Thyroid gland (tissue), 4 donors: Measurements from ENCODE around the gene DGKZ. TPM values are rescaled to one million over a fixed set of nuclear protein-coding genes. Genes with fewer than 3 reads are reported as not detected.

Source experiments
- DNase-seq, 2 donors: peaks; one replicate each; pipeline ENCODE4 v3.0.0-alpha.2; 2019
- H3K27ac ChIP-seq, 3 donors: fragments of 200-600 bp; sonication (generic); 1 replicate in 2 of 3; 2 replicates in 1 of 3; pipeline ENCODE4 v1.5.1; 2016 to 2019; ENCODE audit warnings: mild to moderate bottlenecking in 1 of 3, moderate library complexity in 1 of 3
- H3K27me3 ChIP-seq: fragments of 200-600 bp; sonication (generic); one replicate; pipeline ENCODE4 v1.5.1; 2019
- H3K36me3 ChIP-seq, 2 donors: fragments of 200-600 bp; sonication (generic); one replicate each; pipeline ENCODE4 v1.5.1; 2016 to 2019
- H3K4me1 ChIP-seq, 2 donors: fragments of 200-600 bp; sonication (generic); one replicate each; pipeline ENCODE4 v1.5.1; 2017 to 2019
- H3K4me3 ChIP-seq, 3 donors: fragments of 200-600 bp; sonication (generic); replicated peaks in 1 of 3; 1 replicate in 2 of 3; 2 replicates in 1 of 3; pipeline ENCODE4 v1.5.1; 2016; ENCODE audit warnings: mild to moderate bottlenecking in 1 of 3
- H3K9me3 ChIP-seq: fragments of 200-600 bp; sonication (generic); one replicate; pipeline ENCODE4 v1.5.1; 2017
- CTCF ChIP-seq, 6 experiments: fragments of 200-600 bp in 3 of 6; fragments of 450-650 bp in 3 of 6; sonication (generic) in 3 of 6; IDR thresholded peaks; one replicate each; pipeline ENCODE4 v1.5.1; 2016 to 2019; ENCODE audit warnings: antibody characterized with exemption in 6 of 6, mild to moderate bottlenecking in 2 of 6, inconsistent platforms in 1 of 6, moderate library complexity in 1 of 6
- POLR2A ChIP-seq, 2 donors: fragments of 450-650 bp; IDR thresholded peaks; one replicate each; pipeline ENCODE4 v1.6.1; 2017; ENCODE audit warnings: antibody characterized with exemption in 2 of 2, mild to moderate bottlenecking in 2 of 2, moderate library complexity in 1 of 2
- WGBS, 2 donors: methylation state at CpG; one replicate each; pipeline ENCODE4 v1.1.5; 2017; 5-methylcytosine and 5-hydroxymethylcytosine counted together
- intact Hi-C: fragments of 100-400 bp; cut with DNase I; formaldehyde crosslinking; loops from one replicate; pipeline ENCODE4 v1.15.1; 2023
- total RNA-seq, 4 donors: library from RNA; depleted of rRNA; stranded (reverse); fragments of >200 nt; gene quantifications; one replicate each; pipeline ENCODE4 v1.2.3, GENCODE V29; 2016

DGKZ gene
- total RNA-seq, 4 donors from 2014 or later, result 29.7 to 53.5 (median 41.8) TPM

DNA sequence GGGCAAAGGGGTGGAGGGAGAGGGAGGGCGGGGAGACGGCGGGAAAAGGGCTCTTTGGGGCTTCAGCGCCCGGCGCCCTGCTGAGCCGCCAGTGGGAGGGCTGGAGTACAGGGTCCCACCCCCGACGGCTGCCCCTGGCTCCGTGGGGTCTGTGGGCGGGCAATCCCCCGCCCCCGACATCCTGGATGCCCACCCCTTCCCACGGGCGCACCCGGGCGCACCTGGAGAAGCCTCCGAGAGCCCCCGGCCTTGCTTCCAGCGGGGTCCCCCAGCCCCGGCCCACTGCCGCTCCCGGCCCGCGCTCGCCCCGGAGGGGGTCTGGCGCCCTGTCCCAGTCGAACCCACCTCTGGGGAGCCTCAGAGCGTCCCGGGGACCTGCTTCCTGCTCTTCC lies 43.9 kb downstream of the DGKZ start:
- intact Hi-C loops, result loop anchor here (5.0 to 10.0 kb wide), 2 partner anchors 136 to 224 kb away; partner anchors contain the start of genes ATG13 and HARBI1
- 2% methylated on average over 10 of the region's 31 CpGs; no CpG with 5 or more reads in 1 of the 2 donors for WGBS, 2 donors
- Histone ChIP-seq H3K36me3 (no peaks in the 10 kb centered on the region), H3K27ac (no peak overlapping the region), H3K4me3 (no peak overlapping the region), H3K27me3 (peaks cover 14% of the 10 kb centered on the region), H3K4me1 (peaks cover 19 to 39% of the 10 kb centered on the region in 2 donors), H3K9me3 (no peaks in the 10 kb centered on the region)
- DNase-seq, result no peak
- TF ChIP-seq CTCF (IDR thresholded peaks at IDR 0.05) (no peak), POLR2A (IDR thresholded peaks at IDR 0.05) (no peak)

DNA sequence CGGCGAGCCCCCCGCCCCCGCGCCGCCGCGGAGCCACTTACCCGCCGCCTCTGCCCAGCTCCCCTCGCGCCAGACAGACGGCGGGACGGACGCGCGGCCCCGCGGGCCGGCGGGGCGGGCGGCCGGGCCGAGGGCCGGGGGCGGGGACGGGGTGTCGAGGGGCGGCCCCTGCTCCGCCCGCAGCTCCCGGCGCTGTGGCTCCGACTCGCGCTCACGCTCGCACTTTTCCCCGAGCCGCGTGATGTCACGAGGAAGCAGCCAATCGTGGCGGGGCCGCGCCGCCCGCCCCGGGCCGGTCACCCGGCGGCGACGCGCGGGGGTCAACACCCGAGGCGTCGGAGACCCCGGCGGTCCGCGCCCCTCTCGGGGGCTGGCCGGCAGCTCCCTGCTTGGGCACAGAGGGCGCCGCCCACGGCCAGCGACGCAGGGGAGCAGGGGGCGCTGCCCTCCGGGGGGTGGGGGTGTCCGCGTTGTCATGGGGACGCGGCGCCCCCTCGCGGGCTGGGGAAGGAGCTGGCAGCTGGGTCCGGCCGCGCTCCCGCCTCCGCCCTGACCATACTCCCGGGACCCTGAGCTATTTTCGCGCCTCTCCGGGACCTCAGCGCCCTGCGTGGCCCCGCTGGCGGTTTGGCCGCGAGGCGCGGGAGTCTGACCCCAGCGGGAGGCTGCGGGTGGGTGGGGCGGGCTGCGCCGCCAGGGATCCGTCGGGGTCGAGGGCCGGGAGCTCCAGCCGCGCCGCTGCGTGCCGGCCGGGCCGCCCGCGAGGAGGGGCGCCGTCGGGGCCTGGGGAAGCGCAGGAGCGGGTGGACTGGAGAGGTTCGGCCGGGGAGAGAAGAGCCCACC lies 44.5 kb downstream of the DGKZ start, which contains the start of gene CHRM4:
TSS of gene CHRM4 (minus strand) at position 199 of the 843 bp plus-strand sequence. CDS start 5,219 bp downstream, outside the sequence.
- H3K27me3 ChIP-seq, result peaks cover 14% of the 10 kb centered on the region
- H3K4me1 ChIP-seq, result peaks cover 19 to 39% of the 10 kb centered on the region in 2 donors
- DNase-seq, result no peak
- intact Hi-C loops, result loop anchor here (5.0 to 10.0 kb wide), 2 partner anchors 136 to 223 kb away; partner anchors contain the start of genes ATG13 and HARBI1
- H3K9me3 ChIP-seq, result no peaks in the 10 kb centered on the region
- no peak within 1 kb of the TSS for H3K27ac ChIP-seq
- H3K4me3 ChIP-seq, result peak within 1 kb of the TSS in 1 of 3 donors; percentile 25
- H3K36me3 ChIP-seq, result peaks cover 2 to 4% of the 10 kb centered on the region in 2 donors
- TF ChIP-seq CTCF (IDR thresholded peaks at IDR 0.05) (peak in 1 of 6 experiments; percentile 3), POLR2A (IDR thresholded peaks at IDR 0.05) (no peak)
- 4% methylated on average over 5 to 11 of the region's 123 CpGs for WGBS, 2 donors

DNA sequence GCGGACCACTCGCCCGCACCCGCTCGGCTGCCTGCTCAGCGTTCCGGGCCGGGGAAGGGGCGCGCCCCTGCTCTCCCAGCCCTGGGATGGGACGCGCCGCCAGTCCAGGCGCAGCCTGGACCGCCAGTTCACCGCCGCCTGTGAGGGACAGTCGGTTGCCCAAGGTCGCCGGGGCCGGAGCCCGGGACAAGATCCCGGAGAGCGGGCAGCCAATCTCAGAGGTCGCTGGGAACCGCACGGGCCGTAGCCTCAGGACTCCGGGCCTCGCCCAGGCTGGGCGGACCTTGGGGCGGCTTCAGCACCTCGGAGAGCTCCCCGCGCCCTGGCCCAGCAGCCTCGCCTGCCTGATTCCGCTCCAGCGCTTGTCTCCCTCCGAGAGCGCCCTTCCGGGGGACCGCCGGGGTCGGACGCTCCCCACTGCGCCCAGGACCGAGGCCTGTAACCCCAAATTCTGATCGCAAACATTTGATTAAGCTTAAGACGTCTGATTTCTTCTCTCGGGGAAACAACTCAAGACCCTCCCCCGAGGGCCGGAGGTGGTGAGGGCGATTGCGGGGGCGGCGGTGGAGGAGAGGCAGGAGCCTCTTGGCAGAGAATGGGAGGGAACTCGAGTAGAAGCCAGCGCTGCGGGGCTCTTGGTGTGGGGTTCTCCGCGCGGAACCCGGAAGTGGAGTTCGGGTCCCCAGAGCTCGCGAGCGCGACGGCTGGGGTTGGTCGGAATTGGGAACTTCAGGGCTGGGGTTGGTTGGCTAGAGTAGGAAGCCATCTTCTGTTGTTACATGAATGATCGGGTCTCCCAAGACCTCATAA lies 45.4 kb downstream of the DGKZ start:
- peak overlapping the region in 1 of 3 donors; percentile 25 for H3K4me3 ChIP-seq
- H3K27me3 ChIP-seq, result peaks cover 14% of the 10 kb centered on the region
- 4 to 5% methylated on average over 21 to 56 of the region's 71 CpGs for WGBS, 2 donors
- H3K27ac ChIP-seq, result no peak overlapping the region
- peaks cover 19 to 39% of the 10 kb centered on the region in 2 donors for H3K4me1 ChIP-seq
- DNase-seq, result peak; percentile 82 to 86
- TF ChIP-seq POLR2A (IDR thresholded peaks at IDR 0.05) (no peak), CTCF (IDR thresholded peaks at IDR 0.05) (no peak)
- H3K36me3 ChIP-seq, result peaks cover 10 to 12% of the 10 kb centered on the region in 2 donors
- intact Hi-C loops, result loop anchor here (5.0 to 10.0 kb wide), 2 partner anchors 135 to 222 kb away; partner anchors contain the start of genes ATG13 and HARBI1
- no peaks in the 10 kb centered on the region for H3K9me3 ChIP-seq

DNA sequence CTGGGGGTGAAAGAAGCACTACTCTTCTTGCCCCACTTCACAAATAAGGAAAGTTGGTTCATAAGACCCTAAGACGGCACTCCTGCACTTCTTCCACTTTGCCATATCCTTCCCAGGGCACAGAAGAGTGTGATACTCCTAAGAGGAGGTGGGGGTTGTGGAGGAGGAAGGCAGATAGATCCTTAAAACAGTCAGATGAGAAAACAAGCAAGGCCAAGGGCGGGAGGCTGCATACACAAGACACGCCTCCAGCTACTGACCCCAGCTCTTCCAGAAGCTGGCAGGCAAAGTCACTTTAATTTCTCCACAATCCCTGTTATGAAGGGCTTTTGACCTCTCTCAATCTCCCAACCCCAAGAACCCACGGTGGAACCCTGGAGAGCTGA lies 46.0 kb downstream of the DGKZ start:
- no peaks in the 10 kb centered on the region for H3K9me3 ChIP-seq
- H3K4me3 ChIP-seq, result peak overlapping the region in 1 of 3 donors; percentile 25
- peaks cover 15 to 16% of the 10 kb centered on the region in 2 donors for H3K36me3 ChIP-seq
- TF ChIP-seq CTCF (IDR thresholded peaks at IDR 0.05) (no peak), POLR2A (IDR thresholded peaks at IDR 0.05) (no peak)
- H3K27me3 ChIP-seq, result peaks cover 14% of the 10 kb centered on the region
- DNase-seq, result no peak
- 55 to 58% methylated on average over 4 of the region's 4 CpGs for WGBS, 2 donors
- intact Hi-C loops, result loop anchor here (5.0 to 10.0 kb wide), 2 partner anchors 134 to 222 kb away; partner anchors contain the start of genes ATG13 and HARBI1
- H3K4me1 ChIP-seq, result peaks cover 19 to 39% of the 10 kb centered on the region in 2 donors
- H3K27ac ChIP-seq, result no peak overlapping the region
